GM23338 (cell line): ENCODE measurements around the gene OXER1. TPM values are rescaled to one million over a fixed set of nuclear protein-coding genes. Genes with fewer than 3 reads are reported as not detected.

ENCODE experiments used
- ATAC-seq: fragments of 200-7000 bp; cut with Tn5 transposase; 3 replicates; pipeline ENCODE4 v1.9.1; 2020
- DNase-seq: peaks from one replicate; pipeline ENCODE4 v3.0.0-alpha.2; 2015; ENCODE audit warnings: low spot score
- H2AFZ ChIP-seq: fragments of 200-600 bp; sonication (generic); 2 replicates; pipeline ENCODE4 v1.8.0; 2016; ENCODE audit warnings: antibody characterized with exemption, mild to moderate bottlenecking, moderate library complexity
- H3F3A ChIP-seq: fragments of 200-600 bp; sonication (generic); replicated peaks from 2 replicates; pipeline ENCODE4 v1.8.0; 2017; ENCODE audit warnings: antibody characterized with exemption, mixed run types, low read depth
- H3K27ac ChIP-seq: fragments of 200-600 bp; sonication (generic); 2 replicates; pipeline ENCODE4 v1.6.1; 2016; ENCODE audit warnings: low read depth
- H3K27me3 ChIP-seq: fragments of 200-600 bp; sonication (generic); 2 replicates; pipeline ENCODE4 v1.8.0; 2016; ENCODE audit warnings: mild to moderate bottlenecking, mixed run types, moderate library complexity; ENCODE audit not compliant: insufficient read depth
- H3K36me3 ChIP-seq: fragments of 200-600 bp; sonication (generic); 2 replicates; pipeline ENCODE4 v1.8.0; 2016; ENCODE audit warnings: mild to moderate bottlenecking; ENCODE audit not compliant: insufficient read depth
- H3K4me1 ChIP-seq: fragments of 200-600 bp; sonication (generic); 2 replicates; pipeline ENCODE4 v1.8.0; 2016; ENCODE audit warnings: mild to moderate bottlenecking, moderate library complexity; ENCODE audit not compliant: insufficient read depth
- H3K4me2 ChIP-seq: fragments of 200-600 bp; sonication (generic); 2 replicates; pipeline ENCODE4 v1.7.1; 2017; ENCODE audit warnings: mixed run types
- H3K4me3 ChIP-seq: fragments of 200-600 bp; sonication (generic); 2 replicates; pipeline ENCODE4 v1.6.1; 2016; ENCODE audit warnings: mixed run types
- H3K79me2 ChIP-seq: fragments of 200-600 bp; sonication (generic); replicated peaks from 2 replicates; pipeline ENCODE4 v1.8.0; 2017; ENCODE audit warnings: mild to moderate bottlenecking; ENCODE audit not compliant: insufficient read depth
- H3K9me2 ChIP-seq: fragments of 200-600 bp; sonication (generic); 2 replicates; pipeline ENCODE4 v1.8.0; 2017; ENCODE audit not compliant: insufficient read depth
- H4K20me1 ChIP-seq: fragments of 200-600 bp; sonication (generic); replicated peaks from 2 replicates; pipeline ENCODE4 v1.8.0; 2017; ENCODE audit warnings: mild to moderate bottlenecking; ENCODE audit not compliant: insufficient read depth
- H3K27ac Mint-ChIP-seq: 2 replicates; pipeline ENCODE4 v1.8.0; 2020; ENCODE audit warnings: inconsistent platforms, mild to moderate bottlenecking, moderate library complexity, mixed read lengths
- H3K27me3 Mint-ChIP-seq: 3 replicates; pipeline ENCODE4 v1.8.0; 2022; ENCODE audit warnings: low read depth, mild to moderate bottlenecking, moderate library complexity, mixed read lengths, inconsistent platforms; ENCODE audit not compliant: insufficient read depth, poor library complexity
- H3K36me3 Mint-ChIP-seq: 3 replicates; pipeline ENCODE4 v1.8.0; 2021; ENCODE audit warnings: low read depth, mild to moderate bottlenecking, inconsistent platforms, moderate library complexity, mixed read lengths
- H3K4me1 Mint-ChIP-seq: 3 replicates; pipeline ENCODE4 v1.8.0; 2020; ENCODE audit warnings: mild to moderate bottlenecking, inconsistent platforms, mixed read lengths
- H3K4me3 Mint-ChIP-seq: 3 replicates; pipeline ENCODE4 v1.8.0; 2021; ENCODE audit warnings: moderate library complexity, mild to moderate bottlenecking, inconsistent platforms, mixed read lengths
- H3K9me3 Mint-ChIP-seq: 3 replicates; pipeline ENCODE4 v1.8.0; 2020; ENCODE audit warnings: moderate library complexity, mild to moderate bottlenecking, inconsistent platforms, mixed read lengths
- CREB1 ChIP-seq: fragments of 250-450 bp; sonication (Bioruptor Pico); IDR thresholded peaks from 2 replicates; pipeline ENCODE4 v1.5.0; 2020; ENCODE audit warnings: low read depth, mild to moderate bottlenecking, moderate library complexity
- EZH2 ChIP-seq: fragments of 200-600 bp; sonication (generic); IDR thresholded peaks from one replicate; pipeline ENCODE4 v1.8.0; 2017; ENCODE audit warnings: antibody characterized with exemption, mild to moderate bottlenecking, low read depth; ENCODE audit not compliant: unreplicated experiment
- EZH2phosphoT487 ChIP-seq: fragments of 200-600 bp; sonication (generic); IDR thresholded peaks from one replicate; pipeline ENCODE4 v1.8.1; 2018; ENCODE audit warnings: antibody characterized with exemption; ENCODE audit not compliant: unreplicated experiment
- JUNB ChIP-seq: IDR thresholded peaks from one replicate; pipeline ENCODE4 v1.6.1; 2016; ENCODE audit warnings: antibody characterized with exemption; ENCODE audit not compliant: unreplicated experiment
- NANOG ChIP-seq: IDR thresholded peaks from 2 replicates; pipeline ENCODE4 v1.6.1; 2016; ENCODE audit warnings: antibody characterized with exemption, borderline replicate concordance
- POLR2AphosphoS5 ChIP-seq: IDR thresholded peaks from 2 replicates; pipeline ENCODE4 v1.6.1; 2016; ENCODE audit warnings: antibody characterized with exemption, low read depth
- STAT1 ChIP-seq: IDR thresholded peaks from one replicate; pipeline ENCODE4 v1.6.1; 2016; ENCODE audit warnings: antibody characterized with exemption; ENCODE audit not compliant: unreplicated experiment
- ZNF114 ChIP-seq: fragments of 250-450 bp; sonication (Bioruptor Pico); IDR thresholded peaks from 2 replicates; pipeline ENCODE4 v1.5.0; 2020; ENCODE audit warnings: mild to moderate bottlenecking, moderate library complexity
- ZNF331 ChIP-seq: fragments of 250-450 bp; sonication (Bioruptor Pico); IDR thresholded peaks from 2 replicates; pipeline ENCODE4 v1.5.0; 2020; ENCODE audit warnings: low read depth, mild to moderate bottlenecking, moderate library complexity
- polyA plus RNA-seq: library from polyadenylated mRNA; unstranded; fragments of >200 nt; fragmentation: Nextera tagmentation; extraction: Ambion mirVana; gene quantifications from 2 replicates; pipeline ENCODE4 v1.2.1, GENCODE V29; 2016
- total RNA-seq: library from RNA; depleted of rRNA; stranded (reverse); fragments of >200 nt; shearing (Covaris generic); gene quantifications from 2 replicates; pipeline ENCODE4 v1.2.3, GENCODE V29; 2014
- TF ChIP-seq, protein P1 (sequence below): IDR thresholded peaks from one replicate; pipeline ENCODE4 v1.6.1; 2018; ENCODE audit warnings: antibody characterized with exemption; ENCODE audit not compliant: unreplicated experiment
- TF ChIP-seq, protein P2 (sequence below): fragments of 250-450 bp; sonication (Bioruptor Pico); IDR thresholded peaks from 2 replicates; pipeline ENCODE4 v1.5.0; 2020; ENCODE audit warnings: mild to moderate bottlenecking, moderate library complexity
- TF ChIP-seq, protein P3 (sequence below): IDR thresholded peaks from 2 replicates; pipeline ENCODE4 v1.6.1; 2016; ENCODE audit warnings: antibody characterized with exemption

The OXER1 gene
- total and polyA plus RNA-seq, 2 experiments from 2014 or later = 0.69 to 1.5 TPM

DNA sequence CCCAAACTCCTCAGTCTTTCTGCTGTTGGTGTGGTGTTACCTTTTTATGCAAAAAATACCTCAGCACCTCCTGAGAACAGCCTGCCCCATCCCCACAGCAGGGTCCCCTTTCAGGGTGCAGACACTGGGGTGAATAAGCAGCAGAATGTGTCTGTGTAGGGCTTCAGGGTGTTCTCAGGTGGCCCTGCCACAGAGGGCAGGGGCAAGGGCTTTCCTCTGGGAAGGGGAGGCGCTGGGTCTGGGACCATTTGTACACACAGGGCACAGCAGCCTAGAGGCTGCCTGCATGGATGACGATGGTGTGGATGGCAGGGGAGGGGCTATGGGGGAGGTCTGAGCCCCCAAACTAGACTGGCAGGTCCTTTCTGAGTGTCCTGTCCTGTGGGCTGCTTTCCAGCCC is 25.8 kb upstream of the OXER1 start:
- TF ChIP-seq NANOG = no peak
- no peak for TF ChIP-seq CREB1 (CRISPR knock-in tag)
- no peak for TF ChIP-seq POLR2AphosphoS5
- no peak for TF ChIP-seq STAT1
- TF ChIP-seq, protein P1, sequence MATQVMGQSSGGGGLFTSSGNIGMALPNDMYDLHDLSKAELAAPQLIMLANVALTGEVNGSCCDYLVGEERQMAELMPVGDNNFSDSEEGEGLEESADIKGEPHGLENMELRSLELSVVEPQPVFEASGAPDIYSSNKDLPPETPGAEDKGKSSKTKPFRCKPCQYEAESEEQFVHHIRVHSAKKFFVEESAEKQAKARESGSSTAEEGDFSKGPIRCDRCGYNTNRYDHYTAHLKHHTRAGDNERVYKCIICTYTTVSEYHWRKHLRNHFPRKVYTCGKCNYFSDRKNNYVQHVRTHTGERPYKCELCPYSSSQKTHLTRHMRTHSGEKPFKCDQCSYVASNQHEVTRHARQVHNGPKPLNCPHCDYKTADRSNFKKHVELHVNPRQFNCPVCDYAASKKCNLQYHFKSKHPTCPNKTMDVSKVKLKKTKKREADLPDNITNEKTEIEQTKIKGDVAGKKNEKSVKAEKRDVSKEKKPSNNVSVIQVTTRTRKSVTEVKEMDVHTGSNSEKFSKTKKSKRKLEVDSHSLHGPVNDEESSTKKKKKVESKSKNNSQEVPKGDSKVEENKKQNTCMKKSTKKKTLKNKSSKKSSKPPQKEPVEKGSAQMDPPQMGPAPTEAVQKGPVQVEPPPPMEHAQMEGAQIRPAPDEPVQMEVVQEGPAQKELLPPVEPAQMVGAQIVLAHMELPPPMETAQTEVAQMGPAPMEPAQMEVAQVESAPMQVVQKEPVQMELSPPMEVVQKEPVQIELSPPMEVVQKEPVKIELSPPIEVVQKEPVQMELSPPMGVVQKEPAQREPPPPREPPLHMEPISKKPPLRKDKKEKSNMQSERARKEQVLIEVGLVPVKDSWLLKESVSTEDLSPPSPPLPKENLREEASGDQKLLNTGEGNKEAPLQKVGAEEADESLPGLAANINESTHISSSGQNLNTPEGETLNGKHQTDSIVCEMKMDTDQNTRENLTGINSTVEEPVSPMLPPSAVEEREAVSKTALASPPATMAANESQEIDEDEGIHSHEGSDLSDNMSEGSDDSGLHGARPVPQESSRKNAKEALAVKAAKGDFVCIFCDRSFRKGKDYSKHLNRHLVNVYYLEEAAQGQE = no peak
- TF ChIP-seq, protein P2, sequence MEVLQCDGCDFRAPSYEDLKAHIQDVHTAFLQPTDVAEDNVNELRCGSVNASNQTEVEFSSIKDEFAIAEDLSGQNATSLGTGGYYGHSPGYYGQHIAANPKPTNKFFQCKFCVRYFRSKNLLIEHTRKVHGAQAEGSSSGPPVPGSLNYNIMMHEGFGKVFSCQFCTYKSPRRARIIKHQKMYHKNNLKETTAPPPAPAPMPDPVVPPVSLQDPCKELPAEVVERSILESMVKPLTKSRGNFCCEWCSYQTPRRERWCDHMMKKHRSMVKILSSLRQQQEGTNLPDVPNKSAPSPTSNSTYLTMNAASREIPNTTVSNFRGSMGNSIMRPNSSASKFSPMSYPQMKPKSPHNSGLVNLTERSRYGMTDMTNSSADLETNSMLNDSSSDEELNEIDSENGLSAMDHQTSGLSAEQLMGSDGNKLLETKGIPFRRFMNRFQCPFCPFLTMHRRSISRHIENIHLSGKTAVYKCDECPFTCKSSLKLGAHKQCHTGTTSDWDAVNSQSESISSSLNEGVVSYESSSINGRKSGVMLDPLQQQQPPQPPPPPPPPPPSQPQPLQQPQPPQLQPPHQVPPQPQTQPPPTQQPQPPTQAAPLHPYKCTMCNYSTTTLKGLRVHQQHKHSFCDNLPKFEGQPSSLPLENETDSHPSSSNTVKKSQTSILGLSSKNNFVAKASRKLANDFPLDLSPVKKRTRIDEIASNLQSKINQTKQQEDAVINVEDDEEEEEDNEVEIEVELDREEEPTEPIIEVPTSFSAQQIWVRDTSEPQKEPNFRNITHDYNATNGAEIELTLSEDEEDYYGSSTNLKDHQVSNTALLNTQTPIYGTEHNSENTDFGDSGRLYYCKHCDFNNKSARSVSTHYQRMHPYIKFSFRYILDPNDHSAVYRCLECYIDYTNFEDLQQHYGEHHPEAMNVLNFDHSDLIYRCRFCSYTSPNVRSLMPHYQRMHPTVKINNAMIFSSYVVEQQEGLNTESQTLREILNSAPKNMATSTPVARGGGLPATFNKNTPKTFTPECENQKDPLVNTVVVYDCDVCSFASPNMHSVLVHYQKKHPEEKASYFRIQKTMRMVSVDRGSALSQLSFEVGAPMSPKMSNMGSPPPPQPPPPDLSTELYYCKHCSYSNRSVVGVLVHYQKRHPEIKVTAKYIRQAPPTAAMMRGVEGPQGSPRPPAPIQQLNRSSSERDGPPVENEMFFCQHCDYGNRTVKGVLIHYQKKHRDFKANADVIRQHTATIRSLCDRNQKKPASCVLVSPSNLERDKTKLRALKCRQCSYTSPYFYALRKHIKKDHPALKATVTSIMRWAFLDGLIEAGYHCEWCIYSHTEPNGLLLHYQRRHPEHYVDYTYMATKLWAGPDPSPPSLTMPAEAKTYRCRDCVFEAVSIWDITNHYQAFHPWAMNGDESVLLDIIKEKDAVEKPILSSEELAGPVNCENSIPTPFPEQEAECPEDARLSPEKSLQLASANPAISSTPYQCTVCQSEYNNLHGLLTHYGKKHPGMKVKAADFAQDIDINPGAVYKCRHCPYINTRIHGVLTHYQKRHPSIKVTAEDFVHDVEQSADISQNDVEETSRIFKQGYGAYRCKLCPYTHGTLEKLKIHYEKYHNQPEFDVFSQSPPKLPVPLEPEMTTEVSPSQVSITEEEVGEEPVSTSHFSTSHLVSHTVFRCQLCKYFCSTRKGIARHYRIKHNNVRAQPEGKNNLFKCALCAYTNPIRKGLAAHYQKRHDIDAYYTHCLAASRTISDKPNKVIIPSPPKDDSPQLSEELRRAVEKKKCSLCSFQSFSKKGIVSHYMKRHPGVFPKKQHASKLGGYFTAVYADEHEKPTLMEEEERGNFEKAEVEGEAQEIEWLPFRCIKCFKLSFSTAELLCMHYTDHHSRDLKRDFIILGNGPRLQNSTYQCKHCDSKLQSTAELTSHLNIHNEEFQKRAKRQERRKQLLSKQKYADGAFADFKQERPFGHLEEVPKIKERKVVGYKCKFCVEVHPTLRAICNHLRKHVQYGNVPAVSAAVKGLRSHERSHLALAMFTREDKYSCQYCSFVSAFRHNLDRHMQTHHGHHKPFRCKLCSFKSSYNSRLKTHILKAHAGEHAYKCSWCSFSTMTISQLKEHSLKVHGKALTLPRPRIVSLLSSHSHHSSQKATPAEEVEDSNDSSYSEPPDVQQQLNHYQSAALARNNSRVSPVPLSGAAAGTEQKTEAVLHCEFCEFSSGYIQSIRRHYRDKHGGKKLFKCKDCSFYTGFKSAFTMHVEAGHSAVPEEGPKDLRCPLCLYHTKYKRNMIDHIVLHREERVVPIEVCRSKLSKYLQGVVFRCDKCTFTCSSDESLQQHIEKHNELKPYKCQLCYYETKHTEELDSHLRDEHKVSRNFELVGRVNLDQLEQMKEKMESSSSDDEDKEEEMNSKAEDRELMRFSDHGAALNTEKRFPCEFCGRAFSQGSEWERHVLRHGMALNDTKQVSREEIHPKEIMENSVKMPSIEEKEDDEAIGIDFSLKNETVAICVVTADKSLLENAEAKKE (CRISPR knock-in tag) = no peak
- TF ChIP-seq EZH2 = no peak
- no peak for TF ChIP-seq ZNF114 (CRISPR knock-in tag)
- TF ChIP-seq EZH2phosphoT487 = no peak
- TF ChIP-seq JUNB = no peak
- TF ChIP-seq, protein P3, sequence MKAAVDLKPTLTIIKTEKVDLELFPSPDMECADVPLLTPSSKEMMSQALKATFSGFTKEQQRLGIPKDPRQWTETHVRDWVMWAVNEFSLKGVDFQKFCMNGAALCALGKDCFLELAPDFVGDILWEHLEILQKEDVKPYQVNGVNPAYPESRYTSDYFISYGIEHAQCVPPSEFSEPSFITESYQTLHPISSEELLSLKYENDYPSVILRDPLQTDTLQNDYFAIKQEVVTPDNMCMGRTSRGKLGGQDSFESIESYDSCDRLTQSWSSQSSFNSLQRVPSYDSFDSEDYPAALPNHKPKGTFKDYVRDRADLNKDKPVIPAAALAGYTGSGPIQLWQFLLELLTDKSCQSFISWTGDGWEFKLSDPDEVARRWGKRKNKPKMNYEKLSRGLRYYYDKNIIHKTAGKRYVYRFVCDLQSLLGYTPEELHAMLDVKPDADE = no peak
- no peak for TF ChIP-seq ZNF331 (CRISPR knock-in tag)
- Histone ChIP-seq H3F3A (peaks cover 13% of the 10 kb centered on the region), H3K4me2 (no peak overlapping the region), H3K27me3 (peaks cover 33% of the 10 kb centered on the region), H3K27ac (no peak overlapping the region), H3K4me1 (peaks cover 16% of the 10 kb centered on the region), H2AFZ (no peak overlapping the region), H3K4me3 (no peak overlapping the region), H3K36me3 (no peaks in the 10 kb centered on the region), H3K79me2 (no peaks in the 10 kb centered on the region), H3K9me2 (0 out of 2 replicates have a peak, but pooled peaks cover 3% of the 10 kb centered on the region), H4K20me1 (no peaks in the 10 kb centered on the region)
- peaks cover 30% of the 10 kb centered on the region for H3K27me3 Mint-ChIP-seq
- no peak overlapping the region for H3K27ac Mint-ChIP-seq
- no peaks in the 10 kb centered on the region; the same call in 2 of the 3 replicates for H3K9me3 Mint-ChIP-seq
- ATAC-seq (no peak), DNase-seq (no peak)
- H3K36me3 Mint-ChIP-seq = no peaks in the 10 kb centered on the region; the same call in 2 of the 3 replicates
- no peak overlapping the region for H3K4me3 Mint-ChIP-seq
- peaks cover 30% of the 10 kb centered on the region for H3K4me1 Mint-ChIP-seq
